HepG2 (cell line): ENCODE results near the gene IL10. TPM values are rescaled to one million over a fixed set of nuclear protein-coding genes. Genes with fewer than 3 reads are reported as not detected.
"Not testable (repeated sequence)": the region's sequence is repeated elsewhere in the genome, so short reads cannot be mapped to it uniquely, and the experiment has no call there.

Source experiments
- ATAC-seq: fragments of 200-7000 bp; cut with Tn5 transposase; 3 replicates; pipeline ENCODE4 v1.9.1; 2020; ENCODE audit warnings: mild to moderate bottlenecking, moderate library complexity
- BruUV-seq: library from RNA; stranded (reverse); fragments of 400-500 nt; replicated peaks from 2 replicates; lab custom pipeline; 2021; lab: Mats Ljungman, UMichigan
- CTCF ChIA-PET: fragments of 300-600 bp; formaldehyde crosslinking; extraction: SDS; loops from one replicate; lab custom pipeline; 2021; ENCODE audit warnings: low total read pairs, inconsistent platforms, low intra/inter-chr PET ratio; lab: Yijun Ruan, JAX
- POLR2A ChIA-PET: fragments of 350-600 bp; sonication (Branson Sonifier 250); formaldehyde crosslinking; loops from one replicate; lab custom pipeline; 2020; ENCODE audit warnings: antibody characterized with exemption, inconsistent platforms; lab: Yijun Ruan, JAX
- DNase-seq: peaks from one replicate; pipeline ENCODE4 v3.0.0-alpha.2; 2015; ENCODE audit warnings: low spot score
- FAIRE-seq: peaks from 3 replicates; lab custom pipeline; 2011; peaks lifted over from hg19 to GRCh38; lab: Jason Lieb, UNC
- H2AFZ ChIP-seq: one replicate; pipeline ENCODE4 v1.6.1; 2011; ENCODE audit warnings: low read length, inconsistent platforms
- H3K27ac ChIP-seq: fragments of 300-600 bp; 3 replicates; pipeline ENCODE4 v1.8.0; 2011; ENCODE audit warnings: mixed run types, mild to moderate bottlenecking, mixed read lengths, low read length, inconsistent platforms; ENCODE audit not compliant: insufficient read depth; ENCODE audit errors: extremely low read length
- H3K27me3 ChIP-seq, 2 experiments: fragments of 200-600 bp in 1 of 2; 2 replicates in 1 of 2; 3 replicates in 1 of 2; pipeline versions ENCODE4 v1.6.0 to v1.8.0; 2011; ENCODE audit warnings: low read length in 2 of 2, mild to moderate bottlenecking in 2 of 2, moderate library complexity in 2 of 2, inconsistent platforms in 1 of 2; ENCODE audit not compliant: insufficient read depth in 2 of 2, control insufficient read depth in 1 of 2
- H3K36me3 ChIP-seq, 2 experiments: fragments of 200-600 bp in 1 of 2; replicated peaks in 1 of 2; 2 replicates in 1 of 2; 3 replicates in 1 of 2; pipeline versions ENCODE4 v1.5.1 to v1.8.0; 2011; ENCODE audit warnings: low read length in 2 of 2, inconsistent platforms in 1 of 2; ENCODE audit not compliant: insufficient read depth in 2 of 2, control insufficient read depth in 1 of 2
- H3K4me1 ChIP-seq: 2 replicates; pipeline ENCODE4 v1.5.1; 2012; ENCODE audit warnings: low read length, inconsistent platforms; ENCODE audit not compliant: insufficient read depth
- H3K4me2 ChIP-seq: 2 replicates; pipeline ENCODE4 v1.6.0; 2011; ENCODE audit warnings: low read depth, low read length, inconsistent platforms
- H3K4me3 ChIP-seq, 3 experiments: fragments of 200-600 bp in 1 of 3; sonication (generic), shearing (Covaris generic) in 1 of 3; replicated peaks in 1 of 3; 2 replicates each; pipeline ENCODE4 v1.5.1; 2011 to 2016; ENCODE audit warnings: low read length in 3 of 3, inconsistent platforms in 2 of 3, low read depth in 2 of 3, mild to moderate bottlenecking in 2 of 3, control low read depth in 1 of 3, mixed read lengths in 1 of 3; ENCODE audit not compliant: insufficient read depth in 1 of 3
- H3K79me2 ChIP-seq: one replicate; pipeline ENCODE4 v1.6.1; 2011; ENCODE audit warnings: low read length, inconsistent platforms; ENCODE audit not compliant: insufficient read depth
- H3K9ac ChIP-seq: 2 replicates; pipeline ENCODE4 v1.6.0; 2011; ENCODE audit warnings: mild to moderate bottlenecking, low read depth, low read length, inconsistent platforms; ENCODE audit not compliant: insufficient read depth
- H3K9me3 ChIP-seq: 2 replicates; pipeline ENCODE4 v1.5.1; 2012; ENCODE audit warnings: mild to moderate bottlenecking, low read length
- H4K20me1 ChIP-seq: 2 replicates; pipeline ENCODE4 v1.6.0; 2011; ENCODE audit warnings: inconsistent platforms, mild to moderate bottlenecking, low read length, moderate library complexity; ENCODE audit not compliant: insufficient read depth
- HNF1B ChIP-seq: sonication (generic); formaldehyde crosslinking; IDR thresholded peaks from 2 replicates; pipeline ENCODE4 v1.5.1; 2020; ENCODE audit warnings: mild to moderate bottlenecking, moderate library complexity, missing genetic modification reagents
- MXD1 ChIP-seq: sonication (generic); formaldehyde crosslinking; IDR thresholded peaks from 2 replicates; pipeline ENCODE4 v1.4.0; 2020; ENCODE audit warnings: mild to moderate bottlenecking, missing genetic modification reagents
- PAF1 ChIP-seq: IDR thresholded peaks from 2 replicates; pipeline ENCODE4 v1.6.1; 2016; ENCODE audit warnings: missing genetic modification reagents, missing compliant biosample characterization
- RAD51 ChIP-seq: fragments of 450-650 bp; IDR thresholded peaks from 2 replicates; pipeline ENCODE4 v1.6.1; 2016; ENCODE audit warnings: borderline replicate concordance
- ZFAT ChIP-seq: sonication (generic); formaldehyde crosslinking; conservative IDR thresholded peaks from 2 replicates; pipeline ENCODE4 v1.8.1; 2023; ENCODE audit warnings: missing genetic modification reagents, inconsistent platforms
- ZNF282 ChIP-seq: fragments of 450-650 bp; IDR thresholded peaks from 2 replicates; pipeline ENCODE4 v1.6.1; 2018; ENCODE audit not compliant: partially characterized antibody
- ZNF781 ChIP-seq: sonication (generic); formaldehyde crosslinking; IDR thresholded peaks from 2 replicates; pipeline ENCODE4 v1.5.1; 2020; ENCODE audit warnings: borderline replicate concordance, mild to moderate bottlenecking, missing genetic modification reagents; ENCODE audit errors: not compliant biosample characterization
- ZNF839 ChIP-seq: sonication (generic); formaldehyde crosslinking; IDR thresholded peaks from 2 replicates; pipeline ENCODE4 v1.4.0; 2020; ENCODE audit warnings: missing genetic modification reagents, mild to moderate bottlenecking, borderline replicate concordance
- ZSCAN31 ChIP-seq: sonication (generic); formaldehyde crosslinking; IDR thresholded peaks from 2 replicates; pipeline ENCODE4 v1.5.0; 2020; ENCODE audit warnings: low read depth, mild to moderate bottlenecking, missing genetic modification reagents
- WGBS: methylation state at CpG from one replicate; pipeline ENCODE4 v1.1.6; 2017; ENCODE audit warnings: low lambda C conversion rate; 5-methylcytosine and 5-hydroxymethylcytosine counted together
- in situ Hi-C: cut with HindIII; loops from 2 replicates; pipeline ENCODE4 v1.10.0; 2017; ENCODE audit warnings: low pct_unique_long_range_greater_than_20kb; ENCODE audit not compliant: extremely low pct_ligation_motif_present
- intact Hi-C: fragments of 100-400 bp; cut with micrococcal nuclease; formaldehyde crosslinking; loops from one replicate; pipeline ENCODE4 v1.10.0; 2022; ENCODE audit not compliant: unreplicated experiment
- polyA plus RNA-seq, 8 experiments: library from polyadenylated mRNA; depleted of rRNA in 3 of 8; stranded (reverse) in 7 of 8; unstranded in 1 of 8; fragments of >200 nt; fragmentation: Illumina TruSeq in 4 of 8; extraction: Trizol in 4 of 8; gene quantifications; 2 replicates each; pipeline versions ENCODE4 v1.2.1 to v1.2.3, GENCODE V29; 2011 to 2016; ENCODE audit warnings: low read depth in 4 of 8, missing spikeins in 1 of 8, mixed read lengths in 1 of 8; ENCODE audit not compliant: insufficient read depth in 1 of 8
- total RNA-seq, 5 experiments: library from RNA; depleted of rRNA; stranded (reverse); fragments of >200 nt; fragmentation: Illumina TruSeq; extraction: Trizol; gene quantifications; 2 replicates each; pipeline ENCODE4 v1.2.3, GENCODE V29; 2016; ENCODE audit warnings: low read depth in 1 of 5

The IL10 gene
- total and polyA plus RNA-seq, 2 of the 13 experiments (the other 11 are each of a cell fraction or from before 2014, with no cell fraction given) = not detected

- no peaks in the 10 kb centered on the region for H3K79me2 ChIP-seq
- 28% methylated on average over 2 of the region's 2 CpGs for WGBS
- H2AFZ ChIP-seq = no peak overlapping the region
- ATAC-seq (no peak), FAIRE-seq (no peak), DNase-seq (no peak)
- TF ChIP-seq ZNF781 (CRISPR knock-in tag) = no peak
- no peak overlapping the region for H3K27ac ChIP-seq
- H3K4me3 ChIP-seq = no peak overlapping the region
- ChIA-PET POLR2A (no interaction called here), CTCF (no interaction called here)
- no peaks in the 10 kb centered on the region for H4K20me1 ChIP-seq
- peaks cover 6% of the 10 kb centered on the region for H3K4me1 ChIP-seq
- no peaks in the 10 kb centered on the region for H3K36me3 ChIP-seq
- H3K9ac ChIP-seq = no peak overlapping the region
- no peak overlapping the region for H3K4me2 ChIP-seq
- H3K9me3 ChIP-seq = no peaks in the 10 kb centered on the region
- intact Hi-C loops (no loop called here), in situ Hi-C loops (no loop called here)
- BruUV-seq = no TSS peak
- peaks cover 0 to 19% of the 10 kb centered on the region in 2 experiments; a peak in 3 of 5 replicates for H3K27me3 ChIP-seq
Measured at GRCh38 chr1:206779638-206780037, 7.3 kb upstream of the IL10 start.

GRCh38 chr1:206778911-206779310, 6.6 kb upstream of the IL10 start:
- H3K27ac ChIP-seq, H3K36me3 ChIP-seq, POLR2A ChIA-PET, H3K4me2 ChIP-seq, H3K4me1 ChIP-seq, H3K4me3 ChIP-seq, H3K9me3 ChIP-seq, in situ Hi-C loops, H4K20me1 ChIP-seq, H2AFZ ChIP-seq, intact Hi-C loops, BruUV-seq, ATAC-seq, DNase-seq, H3K79me2 ChIP-seq, FAIRE-seq, CTCF ChIA-PET, H3K9ac ChIP-seq: not testable (repeated sequence)
- WGBS = 23% methylated on average over 6 of the region's 6 CpGs
- peaks cover 0 to 15% of the 10 kb centered on the region in 2 experiments; a peak in 3 of 5 replicates for H3K27me3 ChIP-seq

- H3K27me3 ChIP-seq = peaks cover 0 to 15% of the 10 kb centered on the region in 2 experiments; a peak in 3 of 5 replicates
- CTCF ChIA-PET = no interaction called here
- 55% methylated on average over 5 of the region's 7 CpGs for WGBS
Measured at GRCh38 chr1:206778031-206778430, 5.7 kb upstream of the IL10 start.

More at GRCh38 chr1:206778031-206778430, 5.7 kb upstream of the IL10 start:
- H3K27ac ChIP-seq = no peak overlapping the region
- H3K4me2 ChIP-seq = no peak overlapping the region
- no peak for ATAC-seq
- H3K4me3 ChIP-seq = no peak overlapping the region
- no peak for DNase-seq
- peaks cover 6% of the 10 kb centered on the region for H3K4me1 ChIP-seq
- no peak overlapping the region for H3K9ac ChIP-seq
- no peak overlapping the region for H2AFZ ChIP-seq
- H3K36me3 ChIP-seq = no peaks in the 10 kb centered on the region
- no TSS peak for BruUV-seq
- in situ Hi-C loops (no loop called here), intact Hi-C loops (no loop called here)
- TF ChIP-seq ZNF839 (CRISPR knock-in tag) = no peak
- no peak for TF ChIP-seq RAD51
- TF ChIP-seq ZNF282 = no peak
- TF ChIP-seq ZSCAN31 (CRISPR knock-in tag) = no peak
- TF ChIP-seq PAF1 = no peak
- TF ChIP-seq HNF1B (CRISPR knock-in tag) = no peak
- TF ChIP-seq ZFAT (CRISPR knock-in tag) = no peak
- no peak for TF ChIP-seq MXD1 (CRISPR knock-in tag)
- no peaks in the 10 kb centered on the region for H3K79me2 ChIP-seq
- H4K20me1 ChIP-seq = no peaks in the 10 kb centered on the region
- POLR2A ChIA-PET = no interaction called here
- H3K9me3 ChIP-seq = no peaks in the 10 kb centered on the region
- no peak for FAIRE-seq
